ENCODE measurements around the gene ARNT2.

Gene ARNT2

GRCh38 chr15:80596521-80596976, 192.4 kb downstream of the ARNT2 start:
- no peak overlapping the region for H3K9ac ChIP-seq (ENCODE audit: low read depth, low read length)
- no peak overlapping the region for H3K4me2 ChIP-seq (ENCODE audit: low read length)
- H3K4me3 ChIP-seq (ENCODE audit: low read length), result no peak overlapping the region
- H3K36me3 ChIP-seq (ENCODE audit: insufficient read depth, low read length), result no peaks in the 10 kb centered on the region
- H3K4me1 ChIP-seq (ENCODE audit: control insufficient read depth, insufficient read depth, low read length), result no peaks in the 10 kb centered on the region
- H3K27me3 ChIP-seq (ENCODE audit: control insufficient read depth, insufficient read depth, low read length), result no peaks in the 10 kb centered on the region
- peaks cover 4% of the 10 kb centered on the region for H3K9me3 ChIP-seq (replicated peaks; ENCODE audit: low read length)

- Histone ChIP-seq H3K4me3 (ENCODE audit: low read length) (no peak overlapping the region), H3K4me1 (ENCODE audit: control insufficient read depth, insufficient read depth, low read length) (no peaks in the 10 kb centered on the region), H3K9me3 (replicated peaks; ENCODE audit: low read length) (peaks cover 4% of the 10 kb centered on the region), H3K9ac (ENCODE audit: low read depth, low read length) (no peak overlapping the region), H3K36me3 (ENCODE audit: insufficient read depth, low read length) (no peaks in the 10 kb centered on the region), H3K4me2 (ENCODE audit: low read length) (no peak overlapping the region), H3K27me3 (ENCODE audit: control insufficient read depth, insufficient read depth, low read length) (no peaks in the 10 kb centered on the region)
Measured at GRCh38 chr15:80597076-80597475, 192.9 kb downstream of the ARNT2 start.

GRCh38 chr15:80599359-80599758, 195.2 kb downstream of the ARNT2 start:
- Histone ChIP-seq H3K4me1 (ENCODE audit: control insufficient read depth, insufficient read depth, low read length) (no peaks in the 10 kb centered on the region), H3K9ac (ENCODE audit: low read depth, low read length) (no peak overlapping the region), H3K4me3 (ENCODE audit: low read length) (no peak overlapping the region), H3K4me2 (ENCODE audit: low read length) (no peak overlapping the region), H3K9me3 (replicated peaks; ENCODE audit: low read length) (peaks cover 4% of the 10 kb centered on the region), H3K27me3 (ENCODE audit: control insufficient read depth, insufficient read depth, low read length) (no peaks in the 10 kb centered on the region), H3K36me3 (ENCODE audit: insufficient read depth, low read length) (no peaks in the 10 kb centered on the region)

GRCh38 chr15:80600626-80601025, 196.4 kb downstream of the ARNT2 start:
- Histone ChIP-seq H3K4me1 (ENCODE audit: control insufficient read depth, insufficient read depth, low read length) (no peaks in the 10 kb centered on the region), H3K4me2 (ENCODE audit: low read length) (no peak overlapping the region), H3K36me3 (ENCODE audit: insufficient read depth, low read length) (no peaks in the 10 kb centered on the region), H3K4me3 (ENCODE audit: low read length) (no peak overlapping the region), H3K9ac (ENCODE audit: low read depth, low read length) (no peak overlapping the region), H3K27me3 (ENCODE audit: control insufficient read depth, insufficient read depth, low read length) (peaks cover 4% of the 10 kb centered on the region), H3K9me3 (replicated peaks; ENCODE audit: low read length) (peaks cover 4% of the 10 kb centered on the region)

GRCh38 chr15:80601256-80601655, 197.1 kb downstream of the ARNT2 start:
- no peak overlapping the region for H3K9ac ChIP-seq (ENCODE audit: low read depth, low read length)

GRCh38 chr15:80604583-80605575, 200.7 kb downstream of the ARNT2 start:
- no peaks in the 10 kb centered on the region for H3K36me3 ChIP-seq (ENCODE audit: insufficient read depth, low read length)
- no peaks in the 10 kb centered on the region for H3K4me1 ChIP-seq (ENCODE audit: control insufficient read depth, insufficient read depth, low read length)
- H3K4me2 ChIP-seq (ENCODE audit: low read length), result no peak overlapping the region
- H3K27me3 ChIP-seq (ENCODE audit: control insufficient read depth, insufficient read depth, low read length), result peaks cover 13% of the 10 kb centered on the region
- H3K4me3 ChIP-seq (ENCODE audit: low read length), result no peak overlapping the region
- H3K9ac ChIP-seq (ENCODE audit: low read depth, low read length), result no peak overlapping the region
- no peaks in the 10 kb centered on the region for H3K9me3 ChIP-seq (replicated peaks; ENCODE audit: low read length)

More at GRCh38 chr15:80601256-80601655, 197.1 kb downstream of the ARNT2 start:
- Histone ChIP-seq H3K27me3 (ENCODE audit: control insufficient read depth, insufficient read depth, low read length) (peaks cover 4% of the 10 kb centered on the region), H3K4me1 (ENCODE audit: control insufficient read depth, insufficient read depth, low read length) (no peaks in the 10 kb centered on the region), H3K4me2 (ENCODE audit: low read length) (no peak overlapping the region), H3K9me3 (replicated peaks; ENCODE audit: low read length) (peaks cover 4% of the 10 kb centered on the region), H3K4me3 (ENCODE audit: low read length) (no peak overlapping the region), H3K36me3 (ENCODE audit: insufficient read depth, low read length) (no peaks in the 10 kb centered on the region)

GRCh38 chr15:80605591-80606150, 201.5 kb downstream of the ARNT2 start:
- Histone ChIP-seq H3K36me3 (ENCODE audit: insufficient read depth, low read length) (no peaks in the 10 kb centered on the region), H3K4me1 (ENCODE audit: control insufficient read depth, insufficient read depth, low read length) (no peaks in the 10 kb centered on the region), H3K9me3 (replicated peaks; ENCODE audit: low read length) (no peaks in the 10 kb centered on the region), H3K4me3 (ENCODE audit: low read length) (no peak overlapping the region), H3K9ac (ENCODE audit: low read depth, low read length) (no peak overlapping the region), H3K27me3 (ENCODE audit: control insufficient read depth, insufficient read depth, low read length) (peaks cover 13% of the 10 kb centered on the region), H3K4me2 (ENCODE audit: low read length) (no peak overlapping the region)

GRCh38 chr15:80606511-80607071, 202.4 kb downstream of the ARNT2 start:
- Histone ChIP-seq H3K4me2 (ENCODE audit: low read length) (no peak overlapping the region), H3K9me3 (replicated peaks; ENCODE audit: low read length) (no peaks in the 10 kb centered on the region)

GRCh38 chr15:80607287-80607980, 203.3 kb downstream of the ARNT2 start:
- Histone ChIP-seq H3K9ac (ENCODE audit: low read depth, low read length) (no peak overlapping the region), H3K4me1 (ENCODE audit: control insufficient read depth, insufficient read depth, low read length) (no peaks in the 10 kb centered on the region), H3K4me2 (ENCODE audit: low read length) (no peak overlapping the region), H3K4me3 (ENCODE audit: low read length) (no peak overlapping the region), H3K36me3 (ENCODE audit: insufficient read depth, low read length) (no peaks in the 10 kb centered on the region), H3K27me3 (ENCODE audit: control insufficient read depth, insufficient read depth, low read length) (peaks cover 13% of the 10 kb centered on the region), H3K9me3 (replicated peaks; ENCODE audit: low read length) (no peaks in the 10 kb centered on the region)

More at GRCh38 chr15:80606511-80607071, 202.4 kb downstream of the ARNT2 start:
- Histone ChIP-seq H3K27me3 (ENCODE audit: control insufficient read depth, insufficient read depth, low read length) (peaks cover 13% of the 10 kb centered on the region), H3K4me3 (ENCODE audit: low read length) (no peak overlapping the region), H3K4me1 (ENCODE audit: control insufficient read depth, insufficient read depth, low read length) (no peaks in the 10 kb centered on the region), H3K9ac (ENCODE audit: low read depth, low read length) (no peak overlapping the region), H3K36me3 (ENCODE audit: insufficient read depth, low read length) (no peaks in the 10 kb centered on the region)

- no peaks in the 10 kb centered on the region for H3K36me3 ChIP-seq (ENCODE audit: insufficient read depth, low read length)
- no peaks in the 10 kb centered on the region for H3K9me3 ChIP-seq (replicated peaks; ENCODE audit: low read length)
- H3K27me3 ChIP-seq (ENCODE audit: control insufficient read depth, insufficient read depth, low read length), result peaks cover 13% of the 10 kb centered on the region
- no peak overlapping the region for H3K4me2 ChIP-seq (ENCODE audit: low read length)
- no peaks in the 10 kb centered on the region for H3K4me1 ChIP-seq (ENCODE audit: control insufficient read depth, insufficient read depth, low read length)
- H3K4me3 ChIP-seq (ENCODE audit: low read length), result no peak overlapping the region
- H3K9ac ChIP-seq (ENCODE audit: low read depth, low read length), result no peak overlapping the region
Measured at GRCh38 chr15:80608688-80609087, 204.5 kb downstream of the ARNT2 start.

GRCh38 chr15:80609091-80609490, 204.9 kb downstream of the ARNT2 start:
- no peak overlapping the region for H3K4me2 ChIP-seq (ENCODE audit: low read length)
- no peaks in the 10 kb centered on the region for H3K9me3 ChIP-seq (replicated peaks; ENCODE audit: low read length)
- no peak overlapping the region for H3K4me3 ChIP-seq (ENCODE audit: low read length)
- peaks cover 13% of the 10 kb centered on the region for H3K27me3 ChIP-seq (ENCODE audit: control insufficient read depth, insufficient read depth, low read length)
- no peaks in the 10 kb centered on the region for H3K4me1 ChIP-seq (ENCODE audit: control insufficient read depth, insufficient read depth, low read length)
- H3K36me3 ChIP-seq (ENCODE audit: insufficient read depth, low read length), result no peaks in the 10 kb centered on the region
- H3K9ac ChIP-seq (ENCODE audit: low read depth, low read length), result no peak overlapping the region

All from skeletal muscle satellite cell (primary cell).